ENCODE results near the gene TNC.

The TNC gene

DNA sequence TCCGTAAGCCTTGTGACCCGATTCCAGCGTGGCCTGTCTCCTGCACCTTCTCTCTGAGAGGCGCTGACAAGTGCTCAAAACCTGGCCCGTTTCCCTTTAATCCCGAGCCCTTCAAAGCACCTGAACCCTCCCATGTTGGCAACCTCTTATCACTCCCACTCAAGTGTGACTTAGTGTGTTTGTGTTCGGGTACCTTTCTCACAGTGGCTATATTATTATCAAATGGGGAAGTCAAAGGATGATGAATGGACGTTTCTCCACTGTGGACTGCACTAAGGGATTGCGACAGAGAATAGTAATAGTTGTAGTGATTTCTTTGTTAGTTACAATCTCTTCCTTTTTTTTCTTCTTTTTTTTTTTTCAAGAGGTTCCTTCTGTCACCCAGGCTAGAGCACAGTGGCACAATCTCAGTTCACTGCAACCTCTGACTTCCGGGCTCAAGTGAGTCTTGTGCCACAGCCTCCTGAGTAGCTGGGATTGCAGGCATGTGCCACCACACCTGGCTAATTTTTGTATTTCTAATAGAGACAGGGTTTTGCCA, 122.2 kb downstream of the TNC start:
- DNase-seq (ENCODE audit: low read depth), result no peak
- TF ChIP-seq, protein P1, sequence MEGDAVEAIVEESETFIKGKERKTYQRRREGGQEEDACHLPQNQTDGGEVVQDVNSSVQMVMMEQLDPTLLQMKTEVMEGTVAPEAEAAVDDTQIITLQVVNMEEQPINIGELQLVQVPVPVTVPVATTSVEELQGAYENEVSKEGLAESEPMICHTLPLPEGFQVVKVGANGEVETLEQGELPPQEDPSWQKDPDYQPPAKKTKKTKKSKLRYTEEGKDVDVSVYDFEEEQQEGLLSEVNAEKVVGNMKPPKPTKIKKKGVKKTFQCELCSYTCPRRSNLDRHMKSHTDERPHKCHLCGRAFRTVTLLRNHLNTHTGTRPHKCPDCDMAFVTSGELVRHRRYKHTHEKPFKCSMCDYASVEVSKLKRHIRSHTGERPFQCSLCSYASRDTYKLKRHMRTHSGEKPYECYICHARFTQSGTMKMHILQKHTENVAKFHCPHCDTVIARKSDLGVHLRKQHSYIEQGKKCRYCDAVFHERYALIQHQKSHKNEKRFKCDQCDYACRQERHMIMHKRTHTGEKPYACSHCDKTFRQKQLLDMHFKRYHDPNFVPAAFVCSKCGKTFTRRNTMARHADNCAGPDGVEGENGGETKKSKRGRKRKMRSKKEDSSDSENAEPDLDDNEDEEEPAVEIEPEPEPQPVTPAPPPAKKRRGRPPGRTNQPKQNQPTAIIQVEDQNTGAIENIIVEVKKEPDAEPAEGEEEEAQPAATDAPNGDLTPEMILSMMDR (conservative IDR thresholded peaks at IDR 0.05; ENCODE audit: low read depth, low read length), result no peak
- no peak overlapping the region for H3K4me3 ChIP-seq (ENCODE audit: low read length)

DNA sequence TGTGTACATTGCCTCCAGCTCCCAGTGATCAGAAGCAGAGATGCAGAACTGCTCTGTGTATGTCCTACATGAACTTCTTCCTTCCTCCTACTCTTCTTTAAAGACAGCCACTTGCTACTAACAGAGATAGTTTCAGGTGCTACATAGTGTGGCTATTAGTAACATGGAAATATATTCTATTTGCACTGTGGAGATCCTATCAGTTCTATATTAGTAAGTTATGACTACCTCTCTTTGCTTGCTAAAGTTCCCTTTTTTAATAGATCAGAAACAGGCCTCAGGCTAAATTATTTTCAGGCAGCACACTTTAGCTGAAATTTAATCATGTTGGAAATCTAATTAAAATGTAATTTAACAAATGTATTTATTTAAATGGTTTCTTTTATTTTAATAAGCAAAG, 123.2 kb downstream of the TNC start:
- H3K4me3 ChIP-seq (ENCODE audit: low read length), result no peak overlapping the region
- TF ChIP-seq, protein P1 (conservative IDR thresholded peaks at IDR 0.05; ENCODE audit: low read depth, low read length), result no peak
- no peak for DNase-seq (ENCODE audit: low read depth)

DNA sequence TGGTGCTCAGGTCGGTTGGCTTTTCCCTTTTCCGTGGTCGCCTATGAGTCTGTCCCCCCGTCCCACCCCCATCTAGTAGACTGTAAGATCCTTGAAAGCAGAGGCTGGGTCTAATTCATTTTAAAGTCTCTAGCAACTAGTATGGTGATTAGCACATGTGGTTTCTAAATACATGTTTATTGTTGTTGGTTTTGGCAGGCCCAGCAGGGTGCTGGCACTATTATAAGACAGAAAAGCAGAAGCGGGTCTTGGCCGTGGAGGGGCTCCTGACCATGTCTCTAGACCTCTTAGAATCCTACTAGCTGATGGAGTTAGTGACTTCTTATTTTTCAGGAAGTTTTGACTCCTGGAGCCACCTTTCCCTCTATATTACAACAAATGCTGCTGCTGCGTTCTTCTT, 126.1 kb downstream of the TNC start:
- H3K4me3 ChIP-seq (ENCODE audit: low read length), result no peak overlapping the region
- no peak for DNase-seq (ENCODE audit: low read depth)
- TF ChIP-seq, protein P1 (conservative IDR thresholded peaks at IDR 0.05; ENCODE audit: low read depth, low read length), result no peak

DNA sequence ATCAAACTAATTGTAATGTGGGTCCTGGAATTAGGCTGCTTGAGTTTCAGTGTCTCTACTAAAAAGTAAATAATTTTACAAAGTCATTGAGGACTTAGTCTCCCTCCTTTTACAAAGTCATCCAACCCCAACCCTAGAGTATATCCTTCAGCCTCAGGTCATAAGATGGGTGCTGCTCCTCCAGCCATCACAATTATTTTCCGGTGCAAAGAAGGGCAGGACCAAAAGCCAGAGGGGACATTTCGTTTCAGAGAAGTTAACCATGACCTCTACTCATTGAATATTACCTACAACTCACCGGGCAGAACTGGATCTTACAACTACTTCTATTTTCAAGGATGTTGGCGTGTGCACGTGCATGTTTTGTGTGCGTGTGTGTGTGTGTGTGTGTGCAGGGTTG, 127.1 kb downstream of the TNC start:
- H3K4me3 ChIP-seq (ENCODE audit: low read length), result no peak overlapping the region
- TF ChIP-seq, protein P1 (conservative IDR thresholded peaks at IDR 0.05; ENCODE audit: low read depth, low read length), result no peak
- DNase-seq (ENCODE audit: low read depth), result no peak

DNA sequence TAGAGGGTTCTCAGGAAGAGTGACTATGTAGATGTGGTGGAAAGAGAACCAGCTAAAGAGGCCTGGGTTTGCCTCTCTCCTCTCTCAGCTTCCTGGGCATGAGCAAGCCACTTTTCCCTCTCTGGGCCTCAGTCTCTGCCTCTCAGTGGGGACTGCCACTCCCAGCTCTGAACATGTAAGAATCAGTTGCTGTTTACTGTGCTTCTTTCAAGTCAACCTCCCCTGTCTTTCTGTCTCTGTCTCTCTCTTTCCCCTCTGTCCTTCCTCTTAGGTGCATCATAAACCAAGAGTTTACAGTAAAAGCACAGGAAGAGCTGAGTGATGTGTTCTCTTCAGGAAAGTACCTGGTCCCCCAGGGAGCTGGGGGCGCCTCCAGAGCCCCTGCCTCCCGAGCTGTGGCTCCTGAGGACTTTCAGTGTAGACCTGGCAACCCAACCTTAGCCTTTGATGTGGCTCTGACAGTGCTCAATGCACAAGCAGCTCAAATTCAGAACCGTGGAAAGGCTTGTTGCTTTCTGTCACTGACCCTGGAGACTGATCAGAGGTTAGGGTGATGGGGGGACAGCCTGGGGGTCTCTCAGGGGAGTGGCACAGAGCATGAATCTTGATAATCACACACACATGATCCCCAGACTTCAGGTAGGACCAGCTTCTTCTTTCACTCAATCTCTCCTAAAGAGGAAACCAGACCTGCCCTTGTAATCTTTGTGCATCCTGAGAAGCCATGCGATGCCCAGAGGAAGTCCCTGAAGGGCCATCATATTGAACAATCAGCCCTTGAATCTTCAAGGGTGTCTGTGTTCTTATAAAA, 128.2 kb downstream of the TNC start:
- H3K4me3 ChIP-seq (ENCODE audit: low read length), result no peak overlapping the region
- TF ChIP-seq, protein P1 (conservative IDR thresholded peaks at IDR 0.05; ENCODE audit: low read depth, low read length), result no peak
- DNase-seq (ENCODE audit: low read depth), result no peak

DNA sequence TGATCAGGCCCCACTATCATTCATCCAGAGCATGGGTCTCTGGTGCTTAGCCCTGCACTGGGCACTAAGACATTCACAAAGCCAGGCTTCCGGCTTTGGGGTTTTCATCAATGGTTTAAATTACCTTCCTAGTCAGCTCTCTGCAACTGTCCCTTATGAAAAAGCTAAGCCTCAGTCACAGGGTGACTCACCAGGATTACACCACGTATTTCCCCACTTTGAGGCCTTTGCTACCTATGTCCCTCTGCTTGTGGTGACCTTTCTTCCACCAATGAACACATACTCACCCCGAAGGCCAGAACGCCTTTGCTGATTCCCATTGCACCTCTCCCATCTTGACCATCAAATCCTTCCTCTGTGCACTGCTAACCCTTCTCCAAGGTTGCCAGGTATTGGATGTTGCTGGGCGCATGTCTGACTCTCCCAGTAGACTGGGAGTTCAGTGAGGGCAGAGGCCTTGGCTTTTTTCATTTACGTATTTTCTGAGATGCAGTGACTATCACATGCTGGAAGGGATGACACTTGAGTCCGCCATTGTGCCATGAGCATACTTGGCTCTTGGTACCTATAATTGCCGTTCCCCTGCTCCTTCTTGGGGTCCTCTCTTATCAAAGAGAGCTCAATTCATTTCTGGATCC, 128.9 kb downstream of the TNC start:
- no peak overlapping the region for H3K4me3 ChIP-seq (ENCODE audit: low read length)
- DNase-seq (ENCODE audit: low read depth), result no peak
- TF ChIP-seq, protein P1 (conservative IDR thresholded peaks at IDR 0.05; ENCODE audit: low read depth, low read length), result no peak

Data from retinal pigment epithelial cell (primary cell).